WERI-Rb-1 (cell line): ENCODE results near the gene TEX30.

ENCODE experiments used
- DNase-seq: peaks from one replicate; pipeline ENCODE4 v3.0.0-alpha.2; 2020
- H3K27ac ChIP-seq: fragments of 250-450 bp; sonication (Bioruptor Pico); 2 replicates; pipeline ENCODE4 v1.5.1; 2020; ENCODE audit warnings: mild to moderate bottlenecking, moderate library complexity
- H3K27me3 ChIP-seq: fragments of 250-450 bp; sonication (Bioruptor Pico); 2 replicates; pipeline ENCODE4 v1.5.1; 2021; ENCODE audit warnings: mild to moderate bottlenecking, low read depth, moderate library complexity; ENCODE audit not compliant: insufficient read depth, severe bottlenecking
- H3K36me3 ChIP-seq: fragments of 250-450 bp; sonication (Bioruptor Pico); 2 replicates; pipeline ENCODE4 v1.5.1; 2020; ENCODE audit warnings: mild to moderate bottlenecking, moderate library complexity
- H3K4me3 ChIP-seq: 2 replicates; pipeline ENCODE4 v1.5.1; 2011; ENCODE audit warnings: low read depth, mild to moderate bottlenecking, control low read depth, low read length
- H3K9me3 ChIP-seq: fragments of 250-450 bp; sonication (Bioruptor Pico); 2 replicates; pipeline ENCODE4 v1.5.1; 2021; ENCODE audit warnings: mild to moderate bottlenecking, moderate library complexity; ENCODE audit not compliant: severe bottlenecking
- CTCF ChIP-seq: IDR thresholded peaks from 2 replicates; pipeline ENCODE4 v1.5.1; 2011; ENCODE audit warnings: low read depth, mild to moderate bottlenecking, control low read depth, inconsistent platforms, low read length

Gene TEX30

GRCh38 chr13:102751886-102752285 is 21.7 kb downstream of the TEX30 start:
- Histone ChIP-seq H3K4me3 (no peak overlapping the region), H3K9me3 (peaks cover 6% of the 10 kb centered on the region), H3K27ac (no peak overlapping the region), H3K27me3 (no peaks in the 10 kb centered on the region), H3K36me3 (no peaks in the 10 kb centered on the region)
- no peak for DNase-seq
- TF ChIP-seq CTCF = no peak

DNA sequence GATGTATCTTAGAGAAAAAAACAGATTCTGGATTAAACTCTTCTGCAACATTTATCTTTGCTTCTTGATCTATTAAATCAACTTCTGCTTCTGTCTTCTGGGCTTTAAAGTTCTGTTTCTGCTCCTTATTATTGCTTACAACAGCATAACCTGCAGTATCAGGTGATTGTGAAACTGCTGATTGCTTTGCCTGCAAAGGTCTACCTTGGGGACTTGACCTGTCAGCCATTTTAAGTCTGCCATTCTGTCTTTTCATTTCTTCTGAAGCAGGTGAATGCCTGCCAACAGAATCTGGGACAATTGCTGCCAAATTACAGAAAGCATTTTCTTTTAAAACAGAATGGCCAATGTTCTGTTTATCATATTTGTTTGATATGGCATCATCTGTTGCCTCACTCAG is 31.1 kb downstream of the TEX30 start:
- TF ChIP-seq CTCF = no peak
- Histone ChIP-seq H3K9me3 (peaks cover 6% of the 10 kb centered on the region), H3K27me3 (no peaks in the 10 kb centered on the region), H3K27ac (no peak overlapping the region), H3K4me3 (no peak overlapping the region), H3K36me3 (no peaks in the 10 kb centered on the region)
- DNase-seq = no peak

DNA sequence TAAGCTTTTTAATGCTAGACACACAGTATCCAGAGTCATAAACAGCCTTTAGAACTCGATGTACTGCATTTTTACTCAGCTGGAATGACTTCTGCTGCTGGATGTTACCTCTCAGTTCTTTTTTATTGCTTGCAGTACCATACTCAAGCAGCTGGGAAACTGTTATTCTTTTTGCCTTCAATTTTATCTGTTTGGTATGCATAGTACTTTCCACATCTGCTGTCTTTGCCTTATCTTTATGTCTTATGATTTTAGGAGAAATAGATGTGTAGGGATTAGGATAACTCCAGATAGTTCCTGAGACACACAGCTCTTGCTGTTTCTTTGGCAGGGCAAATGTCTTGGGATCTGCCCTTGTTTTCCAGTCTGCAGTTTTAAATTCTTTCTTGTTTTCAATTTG is 31.5 kb downstream of the TEX30 start:
- DNase-seq = no peak
- Histone ChIP-seq H3K27ac (no peak overlapping the region), H3K36me3 (no peaks in the 10 kb centered on the region), H3K27me3 (no peaks in the 10 kb centered on the region), H3K9me3 (peaks cover 6% of the 10 kb centered on the region), H3K4me3 (no peak overlapping the region)
- TF ChIP-seq CTCF = no peak

- no peak for TF ChIP-seq CTCF
- Histone ChIP-seq H3K36me3 (no peaks in the 10 kb centered on the region), H3K27me3 (no peaks in the 10 kb centered on the region), H3K4me3 (no peak overlapping the region), H3K27ac (no peak overlapping the region), H3K9me3 (peaks cover 2% of the 10 kb centered on the region)
- DNase-seq = no peak
These were observed 43.9 kb downstream of the TEX30 start for GRCh38 chr13:102729560-102730270.

- H3K27me3 ChIP-seq = no peaks in the 10 kb centered on the region
- H3K9me3 ChIP-seq = peaks cover 2% of the 10 kb centered on the region
- H3K4me3 ChIP-seq = no peak overlapping the region
- DNase-seq = peak; percentile 67
- no peaks in the 10 kb centered on the region for H3K36me3 ChIP-seq
- no peak overlapping the region; the same call in 1 of the 2 replicates for H3K27ac ChIP-seq
- peak; percentile 59 for TF ChIP-seq CTCF
These were observed 47.2 kb downstream of the TEX30 start for GRCh38 chr13:102726430-102726829.

GRCh38 chr13:102724923-102725322 is 48.7 kb downstream of the TEX30 start:
- H3K9me3 ChIP-seq = peaks cover 2% of the 10 kb centered on the region
- no peaks in the 10 kb centered on the region for H3K36me3 ChIP-seq
- no peak overlapping the region for H3K4me3 ChIP-seq
- TF ChIP-seq CTCF = peak; percentile 80
- DNase-seq = peak; percentile 59
- no peak overlapping the region for H3K27ac ChIP-seq
- no peaks in the 10 kb centered on the region for H3K27me3 ChIP-seq
